RPMI7951 (cell line): ENCODE measurements around the gene CLEC4D. TPM values are rescaled to one million over a fixed set of nuclear protein-coding genes. Genes with fewer than 3 reads are reported as not detected.
"Not testable (repeated sequence)": the region's sequence is repeated elsewhere in the genome, so short reads cannot be mapped to it uniquely, and the experiment has no call there.

Experiments used
- DNase-seq: peaks from one replicate; pipeline ENCODE4 v3.0.0-alpha.2; 2012; ENCODE audit warnings: low read depth
- total RNA-seq: library from RNA; depleted of rRNA; stranded (reverse); fragments of >200 nt; shearing (Covaris generic); gene quantifications from 2 replicates; pipeline ENCODE4 v1.2.3, GENCODE V29; 2014

The CLEC4D gene
- total RNA-seq, 1 experiment from 2014 or later, result not detected

DNA sequence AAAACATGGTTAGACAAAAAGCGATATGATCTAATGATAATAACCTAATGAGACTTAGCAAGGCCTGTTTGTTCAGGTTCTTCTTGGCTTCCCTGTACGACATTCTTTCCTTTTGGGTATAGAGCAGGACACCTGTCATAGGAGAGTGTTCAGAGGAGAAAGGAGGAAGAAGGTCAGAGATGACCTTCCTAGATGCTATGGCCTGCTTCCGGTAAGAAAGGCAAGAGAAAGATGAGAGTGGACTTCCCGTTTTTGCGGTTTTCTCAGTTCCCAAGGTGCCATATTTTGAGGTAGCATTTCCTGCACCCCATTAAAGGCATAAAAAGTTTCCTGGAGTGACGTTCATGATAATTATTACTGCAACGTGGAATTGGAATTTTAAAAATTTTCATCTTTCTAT lies 18.7 kb downstream of the CLEC4D start:
- no peak for DNase-seq

DNA sequence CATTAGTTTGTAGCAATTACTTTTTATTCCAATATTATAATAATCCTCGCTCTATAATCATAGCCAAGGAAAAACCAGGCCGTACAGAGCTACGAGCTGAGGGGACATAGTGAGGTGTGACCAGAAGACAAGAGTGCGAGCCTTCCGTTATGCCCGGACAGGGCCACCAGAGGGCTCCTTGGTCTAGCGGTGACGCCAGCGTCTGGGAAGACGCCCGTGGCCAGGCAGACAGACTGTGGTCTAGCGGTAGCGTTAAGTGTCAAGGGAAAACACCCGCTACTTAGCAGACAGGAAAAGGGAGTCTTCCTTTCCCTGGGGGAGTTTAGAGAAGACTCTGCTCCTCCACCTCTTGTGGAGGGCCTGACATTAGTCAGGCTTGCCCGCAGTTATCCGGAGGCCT lies 24.5 kb downstream of the CLEC4D start:
- peak; percentile 58 for DNase-seq

DNA sequence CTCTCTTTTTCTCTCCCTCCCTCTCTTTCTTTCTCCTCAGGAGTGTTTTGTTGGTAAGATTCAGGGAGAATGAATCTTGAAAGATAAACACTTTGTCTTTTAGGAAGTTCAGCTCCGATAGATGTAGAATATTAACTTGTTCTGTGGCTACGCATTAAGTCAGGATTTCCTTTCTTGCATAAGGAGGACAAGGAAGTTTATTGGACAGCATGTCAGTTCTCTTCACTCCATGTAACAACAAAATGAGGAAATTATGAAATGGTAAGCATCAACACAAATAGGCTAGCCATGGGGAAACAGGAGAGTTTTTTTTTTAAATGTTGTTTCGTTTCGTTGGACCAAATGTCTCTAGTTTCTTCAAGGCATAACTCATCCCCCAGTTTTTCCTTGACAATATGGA lies 27.5 kb downstream of the CLEC4D start, which contains the start of gene CLEC4E:
TSS of gene CLEC4E (minus strand) at position 75 of the 400 bp plus-strand sequence. CDS start 108 bp downstream, outside the sequence.
- DNase-seq, result not testable (repeated sequence)

DNA sequence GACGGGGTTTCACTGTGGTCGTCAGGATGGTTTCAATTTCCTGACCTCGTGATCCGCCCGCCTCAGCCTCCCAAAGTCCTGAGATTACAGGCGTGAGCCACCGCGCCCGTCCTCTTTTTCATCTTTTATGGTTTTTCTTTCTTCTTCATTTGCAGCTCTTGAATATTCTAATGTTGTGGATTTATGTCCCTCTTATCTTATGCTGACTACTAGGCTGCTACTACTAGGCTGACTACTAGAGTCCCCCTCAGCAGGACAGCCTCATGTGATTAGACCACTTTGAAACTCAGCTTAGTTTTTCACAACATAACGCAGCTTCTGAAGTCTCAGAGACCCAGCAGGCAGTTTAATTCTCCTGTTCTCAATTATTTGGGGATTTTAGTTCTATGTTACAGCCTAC lies 28.3 kb downstream of the CLEC4D start:
- no peak for DNase-seq

DNA sequence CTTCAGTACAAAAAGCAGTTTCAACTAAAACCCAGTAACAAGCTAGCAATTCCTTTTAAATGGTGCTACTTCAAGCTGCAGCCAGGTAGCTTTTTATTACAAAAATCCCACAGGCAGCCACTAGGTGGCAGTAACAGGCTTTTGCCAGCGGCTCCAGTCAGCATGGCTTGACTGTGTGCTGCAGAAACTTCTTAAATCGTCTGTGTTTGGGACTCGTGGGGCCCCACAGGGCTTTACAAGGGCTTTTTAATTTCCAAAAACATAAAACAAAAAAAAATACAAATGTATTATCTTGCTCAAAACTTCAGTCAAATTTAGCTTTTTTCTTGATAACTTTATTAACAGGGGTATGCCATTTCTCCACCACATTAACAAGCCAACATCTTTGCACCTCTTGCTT lies 31.0 kb downstream of the CLEC4D start:
- DNase-seq, result peak; percentile 41

GRCh38 chr12:8546591-8546990 lies 33.3 kb downstream of the CLEC4D start:
- DNase-seq, result no peak

- DNase-seq, result no peak
Observed at GRCh38 chr12:8547645-8548044, 34.3 kb downstream of the CLEC4D start.

- no peak for DNase-seq
Observed at GRCh38 chr12:8548192-8548591, 34.9 kb downstream of the CLEC4D start.

- no peak for DNase-seq
Observed at GRCh38 chr12:8549381-8549780, 36.1 kb downstream of the CLEC4D start.

DNA sequence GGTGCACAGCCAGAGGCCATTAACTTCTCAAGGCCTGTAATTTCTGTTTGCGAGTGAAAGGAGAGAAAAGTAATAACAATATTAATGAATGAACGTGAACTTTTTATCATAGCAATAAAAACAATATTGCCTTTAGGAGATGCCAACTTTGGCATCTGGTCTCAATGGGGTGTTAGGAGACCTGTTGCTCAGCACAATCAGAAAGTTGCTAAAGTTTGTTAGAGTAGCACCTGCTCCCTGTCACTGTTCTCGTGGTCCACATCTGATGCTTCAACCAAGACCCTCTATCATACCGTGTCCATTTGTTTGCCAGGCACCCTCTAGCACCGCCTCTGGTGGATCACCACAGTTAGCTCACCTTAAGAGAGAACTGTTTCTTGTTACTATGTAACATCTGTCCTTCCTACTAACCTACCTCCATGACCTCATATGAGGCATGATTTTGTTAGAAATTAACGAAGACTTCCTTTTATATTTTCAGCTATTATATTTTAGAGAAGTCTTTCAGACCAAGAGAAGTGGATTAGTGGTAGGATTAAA lies 39.9 kb downstream of the CLEC4D start:
- DNase-seq, result no peak

- DNase-seq, result peak; percentile 28
Observed at GRCh38 chr12:8554451-8555195, 41.3 kb downstream of the CLEC4D start.

GRCh38 chr12:8556531-8557097 lies 43.3 kb downstream of the CLEC4D start:
- no peak for DNase-seq

GRCh38 chr12:8559676-8560075 lies 46.4 kb downstream of the CLEC4D start:
- DNase-seq, result no peak

DNA sequence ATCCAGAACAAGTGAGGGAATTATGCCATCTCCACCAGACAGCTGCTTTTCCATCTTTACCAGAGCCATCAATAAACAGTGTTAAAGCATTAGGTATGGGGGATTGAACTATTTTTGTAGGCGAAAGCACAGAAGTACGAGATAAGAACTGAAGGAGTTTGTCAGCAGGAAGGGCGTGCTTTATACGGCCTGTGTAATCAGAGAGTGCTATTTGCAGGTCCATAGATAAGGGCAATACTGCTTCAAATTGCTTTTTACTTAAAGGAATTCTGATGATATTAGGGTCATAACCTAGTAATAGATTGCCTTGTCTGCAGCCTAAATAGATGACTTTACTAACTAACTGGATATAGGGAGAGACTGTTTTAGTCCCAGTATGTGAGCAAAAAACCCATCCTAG lies 47.7 kb downstream of the CLEC4D start:
- no peak for DNase-seq

- DNase-seq, result no peak
Observed at GRCh38 chr12:8562310-8562709, 49.0 kb downstream of the CLEC4D start.

GRCh38 chr12:8563356-8563755 lies 50.1 kb downstream of the CLEC4D start:
- DNase-seq, result no peak

- no peak for DNase-seq
Observed at GRCh38 chr12:8564656-8565055, 51.4 kb downstream of the CLEC4D start.

- DNase-seq, result not testable (repeated sequence)
Observed at GRCh38 chr12:8566052-8566451, 52.7 kb downstream of the CLEC4D start.

- no peak for DNase-seq
Observed at GRCh38 chr12:8566525-8566924, 53.2 kb downstream of the CLEC4D start.
